Endothelial cell of umbilical vein (primary cell): ENCODE data around the gene IL17REL. TPM values are rescaled to one million over a fixed set of nuclear protein-coding genes. Genes with fewer than 3 reads are reported as not detected.

Source experiments
- BruUV-seq: library from RNA; stranded (reverse); fragments of 400-500 nt; replicated peaks from 2 replicates; lab custom pipeline; 2021; lab: Mats Ljungman, UMichigan
- CTCF ChIA-PET: fragments of 300-600, 350-600 bp; sonication (Branson Sonifier 250); formaldehyde crosslinking; loops from one replicate; lab custom pipeline; 2021; ENCODE audit warnings: antibody characterized with exemption, inconsistent platforms; lab: Charles Lee
- POLR2A ChIA-PET: fragments of 300-600, 350-600 bp; sonication (Branson Sonifier 250); formaldehyde crosslinking; loops from one replicate; lab custom pipeline; 2021; ENCODE audit warnings: antibody characterized with exemption, inconsistent platforms; lab: Charles Lee
- DNase-seq: peaks from one replicate; pipeline ENCODE4 v3.0.0-alpha.2; 2011; ENCODE audit warnings: low read depth, low spot score
- FAIRE-seq: peaks from 2 replicates; lab custom pipeline; 2011; peaks lifted over from hg19 to GRCh38; lab: Jason Lieb, UNC
- H2AFZ ChIP-seq: 2 replicates; pipeline ENCODE4 v1.6.0; 2012; ENCODE audit warnings: low read depth, low read length, control low read depth, inconsistent platforms
- H3K27ac ChIP-seq: 2 replicates; pipeline ENCODE4 v1.5.1; 2011; ENCODE audit warnings: low read depth, mild to moderate bottlenecking, control low read depth, low read length, moderate library complexity; ENCODE audit not compliant: insufficient read depth
- H3K27me3 ChIP-seq, 2 experiments: 2 replicates each; pipeline versions ENCODE4 v1.6.0 to v1.6.1; 2011; ENCODE audit warnings: low read length in 2 of 2, mixed read lengths in 1 of 2; ENCODE audit not compliant: control insufficient read depth in 2 of 2, insufficient read depth in 2 of 2
- H3K36me3 ChIP-seq, 2 experiments: 2 replicates in 1 of 2; 3 replicates in 1 of 2; pipeline ENCODE4 v1.5.1; 2011; ENCODE audit warnings: low read length in 2 of 2, mild to moderate bottlenecking in 1 of 2, moderate library complexity in 1 of 2; ENCODE audit not compliant: control insufficient read depth in 2 of 2, insufficient read depth in 2 of 2; ENCODE audit errors: extremely low read depth in 1 of 2
- H3K4me1 ChIP-seq: 3 replicates; pipeline ENCODE4 v1.5.1; 2011; ENCODE audit warnings: mild to moderate bottlenecking, low read length; ENCODE audit not compliant: control insufficient read depth, insufficient read depth; ENCODE audit errors: extremely low read depth
- H3K4me2 ChIP-seq: 2 replicates; pipeline ENCODE4 v1.6.1; 2011; ENCODE audit warnings: low read length, control low read depth, mixed read lengths; ENCODE audit not compliant: insufficient read depth
- H3K4me3 ChIP-seq, 3 experiments: fragments of 200-600 bp in 1 of 3; sonication (generic), shearing (Covaris generic) in 1 of 3; replicated peaks in 1 of 3; 2 replicates each; pipeline ENCODE4 v1.5.1; 2011 to 2016; ENCODE audit warnings: control low read depth in 3 of 3, low read length in 3 of 3, mild to moderate bottlenecking in 2 of 3, inconsistent platforms in 1 of 3, low read depth in 1 of 3, moderate library complexity in 1 of 3; ENCODE audit not compliant: insufficient read depth in 1 of 3
- H3K79me2 ChIP-seq: 2 replicates; pipeline ENCODE4 v1.6.0; 2012; ENCODE audit warnings: low read length, inconsistent platforms; ENCODE audit not compliant: control insufficient read depth, insufficient read depth
- H3K9ac ChIP-seq: replicated peaks from 2 replicates; pipeline ENCODE3; 2011; ENCODE audit warnings: low read length, control low read depth; ENCODE audit not compliant: insufficient read depth; ENCODE audit errors: extremely low read depth
- H3K9me1 ChIP-seq: replicated peaks from 3 replicates; pipeline ENCODE4 v1.6.0; 2011; ENCODE audit warnings: mild to moderate bottlenecking, low read length; ENCODE audit not compliant: control insufficient read depth, insufficient read depth; ENCODE audit errors: extremely low read depth
- H3K9me3 ChIP-seq: replicated peaks from 2 replicates; pipeline ENCODE4 v1.5.1; 2012; ENCODE audit warnings: low read length, inconsistent platforms; ENCODE audit not compliant: control insufficient read depth, insufficient read depth
- H4K20me1 ChIP-seq: replicated peaks from 2 replicates; pipeline ENCODE3; 2011; ENCODE audit warnings: mild to moderate bottlenecking, low read length; ENCODE audit not compliant: control insufficient read depth, insufficient read depth; ENCODE audit errors: extremely low read depth
- EZH2 ChIP-seq: IDR thresholded peaks from 2 replicates; pipeline ENCODE4 v1.6.1; 2012; ENCODE audit warnings: borderline replicate concordance, low read depth, mild to moderate bottlenecking, moderate library complexity, low read length, inconsistent platforms; ENCODE audit not compliant: severe bottlenecking
- FOS ChIP-seq: IDR thresholded peaks from 2 replicates; pipeline ENCODE4 v1.6.1; 2011; ENCODE audit warnings: mild to moderate bottlenecking, low read length, moderate library complexity, borderline replicate concordance; ENCODE audit not compliant: insufficient read depth
- GATA2 ChIP-seq: IDR thresholded peaks from 2 replicates; pipeline ENCODE4 v1.7.0; 2011; ENCODE audit warnings: low read depth, mild to moderate bottlenecking, moderate library complexity, mixed read lengths, low read length; ENCODE audit not compliant: insufficient read length, insufficient read depth
- JUN ChIP-seq: IDR thresholded peaks from 2 replicates; pipeline ENCODE4 v1.6.1; 2011; ENCODE audit warnings: borderline replicate concordance, low read depth; ENCODE audit not compliant: insufficient read length, insufficient read depth
- MYC ChIP-seq: IDR thresholded peaks from one replicate; pipeline ENCODE4 v1.6.1; 2011; ENCODE audit warnings: mild to moderate bottlenecking, low read depth, low read length
- POLR2A ChIP-seq: IDR thresholded peaks from 2 replicates; pipeline ENCODE4 v1.6.1; 2012; ENCODE audit warnings: low read depth, mild to moderate bottlenecking, control low read depth, low read length
- POLR2AphosphoS5 ChIP-seq: IDR thresholded peaks from 2 replicates; pipeline ENCODE4 v1.6.1; 2012; ENCODE audit warnings: low read depth, mild to moderate bottlenecking, control low read depth, low read length, moderate library complexity; ENCODE audit not compliant: insufficient read depth
- dilution Hi-C: fragments of 300-500 bp; cut with MboI; formaldehyde crosslinking; loops from one replicate; pipeline ENCODE4 v1.15.0; 2019; ENCODE audit warnings: low sequenced_read_pairs; ENCODE audit not compliant: extremely low pct_ligation_motif_present
- intact Hi-C: fragments of 100-400 bp; cut with micrococcal nuclease; formaldehyde crosslinking; loops from one replicate; pipeline ENCODE4 v1.10.0; 2022
- polyA plus RNA-seq, 4 experiments: library from polyadenylated mRNA; depleted of rRNA in 3 of 4; stranded (reverse) in 3 of 4; unstranded in 1 of 4; fragments of >200 nt; gene quantifications; 2 replicates each; pipeline versions ENCODE4 v1.2.1 to v1.2.3, GENCODE V29; 2011 to 2012; ENCODE audit warnings: missing spikeins in 1 of 4
- total RNA-seq: library from RNA; stranded (reverse); gene quantifications from 2 replicates; pipeline ENCODE4 v1.2.3, GENCODE V29; 2021
- TF ChIP-seq, protein P1 (sequence below): IDR thresholded peaks from 2 replicates; pipeline ENCODE4 v1.6.1; 2011; ENCODE audit not compliant: insufficient read depth, insufficient read length
- TF ChIP-seq, protein P2 (sequence below), 2 donors: IDR thresholded peaks; 1 replicate in 1 of 2; 2 replicates in 1 of 2; pipeline ENCODE4 v1.5.1; 2011; ENCODE audit warnings: low read length in 2 of 2, mild to moderate bottlenecking in 2 of 2, moderate library complexity in 2 of 2, control low read depth in 1 of 2, inconsistent platforms in 1 of 2, low read depth in 1 of 2; ENCODE audit not compliant: insufficient read depth in 1 of 2; ENCODE audit errors: extremely low read depth in 1 of 2

IL17REL gene
- total and polyA plus RNA-seq, 2 donors (not counting 3 experiments of a cell fraction or from before 2014, with no cell fraction given): 0.06 to 0.15 TPM

DNA sequence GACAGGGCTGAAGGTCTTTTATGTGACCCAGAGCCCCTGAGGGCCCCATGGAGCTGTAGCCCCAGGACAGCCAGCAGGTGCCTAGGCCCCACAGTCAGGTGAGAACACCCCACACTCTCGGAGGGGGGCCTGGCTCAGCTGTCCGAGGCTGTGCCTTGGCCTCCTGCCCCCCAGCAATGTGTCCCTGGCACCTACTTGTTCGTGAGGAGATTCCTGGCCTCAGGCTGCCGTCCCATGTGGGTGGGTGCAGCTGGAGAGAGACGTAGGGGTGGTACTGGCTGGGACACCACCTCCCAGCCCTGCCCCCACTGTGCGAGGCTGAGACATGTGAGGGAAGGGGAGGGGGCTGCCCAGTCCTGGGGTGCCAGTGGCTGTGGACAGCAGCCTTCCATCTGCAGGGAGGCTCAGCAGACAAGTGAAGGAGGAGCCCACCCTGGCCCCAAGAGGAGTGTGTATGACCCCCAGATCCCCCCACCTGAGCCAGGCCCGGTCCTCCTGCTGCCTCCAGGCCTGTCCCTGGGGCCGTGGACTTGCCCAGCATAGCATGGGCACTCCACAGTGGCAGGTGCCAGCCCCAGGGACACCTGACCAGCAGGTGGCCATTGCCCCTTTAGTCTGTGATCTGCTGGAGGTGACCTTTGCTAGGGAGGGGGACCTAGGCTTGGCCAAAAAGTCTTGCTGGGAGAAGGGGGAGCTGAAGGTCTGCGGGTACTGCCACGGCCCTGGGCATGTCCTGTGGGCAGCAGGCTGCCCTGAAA lies 17.0 kb downstream of the IL17REL start:
- dilution Hi-C loops (no loop called here), intact Hi-C loops (no loop called here)
- H3K9ac ChIP-seq: no peak overlapping the region
- CTCF ChIA-PET: interaction anchor here (0.8 to 4.7 kb wide), 3 partner anchors 16 to 64 kb away, joined by 3 to 50 read pairs (median 3); no protein-coding TSS in a partner anchor
- no peak overlapping the region for H3K4me2 ChIP-seq
- POLR2A ChIA-PET: no interaction called here
- no peaks in the 10 kb centered on the region for H3K36me3 ChIP-seq
- H3K9me3 ChIP-seq: no peaks in the 10 kb centered on the region
- H3K4me3 ChIP-seq: no peak overlapping the region
- DNase-seq: no peak
- no peaks in the 10 kb centered on the region for H3K4me1 ChIP-seq
- no peak for FAIRE-seq
- H3K79me2 ChIP-seq: no peaks in the 10 kb centered on the region
- no peaks in the 10 kb centered on the region for H3K9me1 ChIP-seq
- no TSS peak for BruUV-seq
- TF ChIP-seq EZH2 (no peak), JUN (no peak), FOS (no peak), POLR2A (no peak), POLR2AphosphoS5 (no peak), GATA2 (no peak), MYC (no peak)
- TF ChIP-seq, protein P1, sequence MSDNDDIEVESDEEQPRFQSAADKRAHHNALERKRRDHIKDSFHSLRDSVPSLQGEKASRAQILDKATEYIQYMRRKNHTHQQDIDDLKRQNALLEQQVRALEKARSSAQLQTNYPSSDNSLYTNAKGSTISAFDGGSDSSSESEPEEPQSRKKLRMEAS: no peak
- TF ChIP-seq, protein P2, sequence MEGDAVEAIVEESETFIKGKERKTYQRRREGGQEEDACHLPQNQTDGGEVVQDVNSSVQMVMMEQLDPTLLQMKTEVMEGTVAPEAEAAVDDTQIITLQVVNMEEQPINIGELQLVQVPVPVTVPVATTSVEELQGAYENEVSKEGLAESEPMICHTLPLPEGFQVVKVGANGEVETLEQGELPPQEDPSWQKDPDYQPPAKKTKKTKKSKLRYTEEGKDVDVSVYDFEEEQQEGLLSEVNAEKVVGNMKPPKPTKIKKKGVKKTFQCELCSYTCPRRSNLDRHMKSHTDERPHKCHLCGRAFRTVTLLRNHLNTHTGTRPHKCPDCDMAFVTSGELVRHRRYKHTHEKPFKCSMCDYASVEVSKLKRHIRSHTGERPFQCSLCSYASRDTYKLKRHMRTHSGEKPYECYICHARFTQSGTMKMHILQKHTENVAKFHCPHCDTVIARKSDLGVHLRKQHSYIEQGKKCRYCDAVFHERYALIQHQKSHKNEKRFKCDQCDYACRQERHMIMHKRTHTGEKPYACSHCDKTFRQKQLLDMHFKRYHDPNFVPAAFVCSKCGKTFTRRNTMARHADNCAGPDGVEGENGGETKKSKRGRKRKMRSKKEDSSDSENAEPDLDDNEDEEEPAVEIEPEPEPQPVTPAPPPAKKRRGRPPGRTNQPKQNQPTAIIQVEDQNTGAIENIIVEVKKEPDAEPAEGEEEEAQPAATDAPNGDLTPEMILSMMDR (IDR thresholded peaks at IDR 0.05; ENCODE audit: extremely low read depth in 1 of 2, insufficient read depth in 1 of 2, low read depth in 1 of 2, low read length in 2 of 2): no peak
- H4K20me1 ChIP-seq: no peaks in the 10 kb centered on the region
- H3K27ac ChIP-seq: no peak overlapping the region
- no peak overlapping the region for H2AFZ ChIP-seq
- H3K27me3 ChIP-seq: no peaks in the 10 kb centered on the region
